Common myeloid progenitor, CD34-positive (primary cell): ENCODE results near the gene GRIK2.

Experiments used
- CTCF ChIA-PET: fragments of 350-600 bp; sonication (Branson Sonifier 250); formaldehyde crosslinking; loops from one replicate; lab custom pipeline; 2021; ENCODE audit warnings: antibody characterized with exemption; lab: Charles Lee
- POLR2A ChIA-PET: fragments of 350-600 bp; sonication (Branson Sonifier 250); formaldehyde crosslinking; loops from one replicate; lab custom pipeline; 2021; ENCODE audit warnings: antibody characterized with exemption; lab: Charles Lee
- DNase-seq, 3 donors: peaks; one replicate each; pipeline versions ENCODE4 v3.0.0 to v3.0.0-alpha.2; 2013
- H3K27ac ChIP-seq, 2 experiments: 1 replicate in 1 of 2; 2 replicates in 1 of 2; pipeline ENCODE4 v1.7.0; 2013; ENCODE audit warnings: inconsistent platforms in 2 of 2, low read length in 2 of 2, mild to moderate bottlenecking in 2 of 2, low read depth in 1 of 2, moderate library complexity in 1 of 2; ENCODE audit not compliant: severe bottlenecking in 2 of 2, insufficient read depth in 1 of 2, poor library complexity in 1 of 2
- H3K27me3 ChIP-seq, 5 experiments: replicated peaks in 2 of 5; 1 replicate in 3 of 5; 2 replicates in 2 of 5; pipeline versions ENCODE4 v1.6.1 to v1.7.0; 2013; ENCODE audit warnings: low read length in 4 of 5, mild to moderate bottlenecking in 2 of 5, moderate library complexity in 2 of 5, inconsistent platforms in 1 of 5; ENCODE audit not compliant: insufficient read depth in 5 of 5, control insufficient read depth in 4 of 5
- H3K36me3 ChIP-seq, 4 experiments: 1 replicate in 2 of 4; 2 replicates in 2 of 4; pipeline versions ENCODE4 v1.6.1 to v1.7.0; 2013; ENCODE audit warnings: low read length in 3 of 4, control low read depth in 1 of 4, mild to moderate bottlenecking in 1 of 4; ENCODE audit not compliant: control insufficient read depth in 4 of 4, insufficient read depth in 4 of 4
- H3K4me1 ChIP-seq, 4 experiments: 1 replicate in 3 of 4; 2 replicates in 1 of 4; pipeline versions ENCODE4 v1.6.1 to v1.7.1; 2013; ENCODE audit warnings: low read length in 3 of 4, mild to moderate bottlenecking in 3 of 4, control low read depth in 1 of 4, inconsistent platforms in 1 of 4, moderate library complexity in 1 of 4; ENCODE audit not compliant: control insufficient read depth in 4 of 4, insufficient read depth in 4 of 4; ENCODE audit errors: control extremely low read depth in 1 of 4
- H3K4me3 ChIP-seq, 7 experiments: 1 replicate in 4 of 7; 2 replicates in 3 of 7; pipeline versions ENCODE4 v1.5.1 to v1.7.0; 2013; ENCODE audit warnings: mild to moderate bottlenecking in 7 of 7, low read length in 6 of 7, moderate library complexity in 6 of 7, inconsistent platforms in 2 of 7, low read depth in 2 of 7, control low read depth in 1 of 7; ENCODE audit not compliant: insufficient read depth in 4 of 7, control insufficient read depth in 1 of 7; ENCODE audit errors: extremely low read depth in 1 of 7
- H3K9me3 ChIP-seq, 5 experiments: 1 replicate in 4 of 5; 2 replicates in 1 of 5; pipeline versions ENCODE4 v1.6.1 to v1.7.1; 2013; ENCODE audit warnings: low read length in 4 of 5, mild to moderate bottlenecking in 2 of 5, inconsistent platforms in 1 of 5, low read depth in 1 of 5, moderate library complexity in 1 of 5; ENCODE audit not compliant: control insufficient read depth in 4 of 5, insufficient read depth in 2 of 5; ENCODE audit errors: control extremely low read depth in 1 of 5
- WGBS: methylation state at CpG from one replicate; pipeline ENCODE4 v1.1.5; 2013; ENCODE audit not compliant: insufficient coverage; 5-methylcytosine and 5-hydroxymethylcytosine counted together

The GRIK2 gene

DNA sequence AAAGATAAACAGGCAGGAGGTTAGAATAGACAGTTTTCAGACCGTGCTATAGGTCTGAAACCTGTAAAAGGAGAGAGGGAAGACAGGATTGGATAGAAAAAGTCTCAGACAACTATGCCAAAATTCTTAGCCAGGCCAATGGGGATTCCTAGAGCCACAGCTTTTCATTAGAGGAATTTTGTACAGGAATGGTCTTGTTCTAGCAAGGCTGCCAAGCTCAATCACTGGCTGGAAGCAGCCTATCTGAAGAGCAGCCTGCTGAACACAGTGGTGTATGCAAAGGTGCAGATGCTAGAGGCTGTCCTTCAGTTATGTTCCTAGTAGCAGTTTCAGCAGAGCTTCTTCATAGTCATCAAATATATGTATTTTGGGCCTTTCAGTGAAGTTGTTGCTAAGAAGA, 313.1 kb downstream of the GRIK2 start:
- Histone ChIP-seq H3K36me3 (no peaks in the 10 kb centered on the region), H3K27me3 (no peaks in the 10 kb centered on the region), H3K4me3 (no peak overlapping the region), H3K9me3 (no peaks in the 10 kb centered on the region), H3K27ac (no peak overlapping the region), H3K4me1 (peaks cover 0 to under 1% (median 0%) of the 10 kb centered on the region in 4 experiments)
- POLR2A ChIA-PET, result no interaction called here
- CTCF ChIA-PET, result no interaction called here
- 100% methylated on average over 1 of the region's 1 CpG for WGBS
- DNase-seq, result no peak

DNA sequence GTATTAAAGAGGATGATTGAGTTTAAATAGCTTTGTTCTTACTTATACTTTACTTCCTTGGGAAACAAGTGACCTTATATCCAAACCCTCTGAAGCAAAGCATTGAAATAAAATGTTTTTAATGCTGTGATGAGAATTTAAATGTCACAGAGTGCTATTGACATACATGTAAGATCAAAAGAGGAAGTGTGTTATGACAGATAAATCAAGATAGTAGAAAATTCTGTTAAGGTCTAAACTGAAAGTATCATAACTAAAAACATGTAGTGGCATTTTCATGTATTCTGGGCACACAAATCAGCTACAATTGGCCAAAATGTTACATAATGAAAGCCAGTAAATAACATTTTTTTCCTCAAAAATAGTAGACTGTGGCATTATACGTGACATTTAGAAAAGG, 318.0 kb downstream of the GRIK2 start:
- H3K9me3 ChIP-seq, result no peaks in the 10 kb centered on the region
- POLR2A ChIA-PET, result no interaction called here

DNA sequence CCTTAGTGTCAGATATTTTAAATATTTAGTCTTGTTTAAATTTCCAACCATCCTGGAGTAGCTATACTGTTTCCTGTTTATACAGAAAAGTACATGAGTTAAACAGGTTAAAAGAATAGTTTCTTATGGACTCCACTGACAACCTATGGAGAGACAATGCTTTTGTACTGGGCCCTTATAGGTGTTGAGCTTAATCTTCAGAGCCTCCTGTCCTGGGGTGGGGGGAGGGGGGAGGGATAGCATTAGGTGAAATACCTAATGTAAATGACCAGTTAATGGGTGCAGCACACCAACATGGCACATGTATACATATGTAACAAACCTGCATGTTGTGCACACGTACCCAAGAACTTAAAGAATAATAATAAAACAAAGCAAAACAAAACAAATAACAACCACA, 322.9 kb downstream of the GRIK2 start:
- Histone ChIP-seq H3K36me3 (no peaks in the 10 kb centered on the region), H3K4me3 (no peak overlapping the region), H3K9me3 (no peaks in the 10 kb centered on the region), H3K27me3 (no peaks in the 10 kb centered on the region), H3K27ac (no peak overlapping the region), H3K4me1 (peaks cover 0 to 8% (median 0%) of the 10 kb centered on the region in 4 experiments)
- 100% methylated on average over 1 of the region's 1 CpG for WGBS
- DNase-seq, result no peak
- ChIA-PET CTCF (no interaction called here), POLR2A (no interaction called here)

More for the DNA sequence above, 318.0 kb downstream of the GRIK2 start:
- Histone ChIP-seq H3K4me3 (peak overlapping the region in 1 of 7 experiments; percentile 10), H3K27ac (peak overlapping the region; percentile 62 to 66), H3K36me3 (no peaks in the 10 kb centered on the region), H3K4me1 (peaks cover 0 to 8% (median 0%) of the 10 kb centered on the region in 4 experiments), H3K27me3 (no peaks in the 10 kb centered on the region)
- CTCF ChIA-PET, result no interaction called here
- DNase-seq, result peak; percentile 20 to 78 (median 50)
- WGBS, result no CpG with 5 or more reads among the region's 1 CpG

DNA sequence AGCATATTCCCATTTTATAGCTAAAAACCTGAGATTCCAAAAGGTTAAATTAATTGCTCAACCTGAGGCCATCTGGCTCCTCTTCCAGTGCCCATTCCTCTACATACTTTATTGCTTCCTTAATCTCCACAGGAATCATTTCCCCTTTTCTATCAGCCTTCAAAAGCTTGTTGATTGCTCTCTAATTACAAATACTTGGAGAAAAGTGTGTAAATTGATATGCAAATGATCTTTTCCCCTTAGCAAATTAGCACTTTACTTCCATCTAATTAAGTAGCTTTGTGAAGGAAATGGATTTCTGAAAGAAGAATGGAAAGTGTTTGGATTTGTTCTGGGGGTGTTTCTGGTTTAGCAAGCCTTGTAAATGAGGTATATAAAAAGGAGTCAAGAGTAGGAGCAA, 323.3 kb downstream of the GRIK2 start:
- ChIA-PET CTCF (no interaction called here), POLR2A (no interaction called here)
- H3K9me3 ChIP-seq, result no peaks in the 10 kb centered on the region
- no peak overlapping the region for H3K27ac ChIP-seq
- DNase-seq, result no peak
- H3K4me3 ChIP-seq, result no peak overlapping the region
- H3K36me3 ChIP-seq, result no peaks in the 10 kb centered on the region
- peaks cover 0 to 5% (median 0%) of the 10 kb centered on the region in 4 experiments for H3K4me1 ChIP-seq
- no peaks in the 10 kb centered on the region for H3K27me3 ChIP-seq

DNA sequence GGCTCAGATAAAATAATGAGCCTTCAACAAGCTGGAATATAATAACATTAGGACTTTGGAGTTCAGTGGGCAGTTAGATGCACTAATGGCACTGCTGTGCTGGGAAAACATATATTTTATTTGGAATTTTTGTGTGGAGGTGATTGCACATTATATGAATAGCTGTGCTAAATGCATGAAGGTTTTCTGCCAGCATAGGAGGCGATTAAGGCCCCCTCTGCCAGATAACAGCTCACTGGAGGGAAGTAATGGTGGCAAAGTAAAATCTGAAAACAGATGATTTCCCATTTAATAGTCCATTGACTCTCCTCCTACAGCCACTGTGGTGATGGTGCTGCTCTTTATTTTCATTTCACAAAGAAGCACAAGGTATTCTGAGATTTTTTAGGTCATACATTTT, 326.0 kb downstream of the GRIK2 start:
- Histone ChIP-seq H3K4me3 (no peak overlapping the region), H3K36me3 (no peaks in the 10 kb centered on the region), H3K9me3 (no peaks in the 10 kb centered on the region), H3K4me1 (no peaks in the 10 kb centered on the region), H3K27me3 (no peaks in the 10 kb centered on the region), H3K27ac (no peak overlapping the region)
- no peak for DNase-seq
- POLR2A ChIA-PET, result no interaction called here
- WGBS, result no CpG with 5 or more reads among the region's 1 CpG
- CTCF ChIA-PET, result no interaction called here

DNA sequence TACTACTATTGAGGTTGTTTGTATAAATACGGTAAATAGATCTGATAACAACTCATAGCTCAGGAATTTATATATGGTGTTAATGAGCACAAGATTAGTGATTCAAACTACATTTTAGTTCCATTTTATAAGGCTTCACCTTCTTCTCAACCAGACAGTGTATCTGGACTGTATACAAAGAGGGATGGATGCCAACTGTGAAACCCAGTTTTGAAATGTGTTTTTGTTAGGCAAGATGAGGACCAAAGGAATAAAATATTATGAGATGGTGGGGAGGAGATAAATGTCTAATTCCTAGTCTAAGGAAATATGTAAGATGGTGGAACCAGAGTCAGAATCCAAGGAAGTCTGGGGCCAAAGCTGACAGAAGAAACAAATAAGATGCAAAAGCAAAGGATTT, 329.0 kb downstream of the GRIK2 start:
- H3K9me3 ChIP-seq, result no peaks in the 10 kb centered on the region
- ChIA-PET CTCF (no interaction called here), POLR2A (no interaction called here)
- H3K36me3 ChIP-seq, result no peaks in the 10 kb centered on the region
- no CpG with 5 or more reads among the region's 1 CpG for WGBS
- no peak overlapping the region for H3K27ac ChIP-seq
- H3K4me1 ChIP-seq, result no peaks in the 10 kb centered on the region
- no peak for DNase-seq
- H3K4me3 ChIP-seq, result no peak overlapping the region
- H3K27me3 ChIP-seq, result no peaks in the 10 kb centered on the region

DNA sequence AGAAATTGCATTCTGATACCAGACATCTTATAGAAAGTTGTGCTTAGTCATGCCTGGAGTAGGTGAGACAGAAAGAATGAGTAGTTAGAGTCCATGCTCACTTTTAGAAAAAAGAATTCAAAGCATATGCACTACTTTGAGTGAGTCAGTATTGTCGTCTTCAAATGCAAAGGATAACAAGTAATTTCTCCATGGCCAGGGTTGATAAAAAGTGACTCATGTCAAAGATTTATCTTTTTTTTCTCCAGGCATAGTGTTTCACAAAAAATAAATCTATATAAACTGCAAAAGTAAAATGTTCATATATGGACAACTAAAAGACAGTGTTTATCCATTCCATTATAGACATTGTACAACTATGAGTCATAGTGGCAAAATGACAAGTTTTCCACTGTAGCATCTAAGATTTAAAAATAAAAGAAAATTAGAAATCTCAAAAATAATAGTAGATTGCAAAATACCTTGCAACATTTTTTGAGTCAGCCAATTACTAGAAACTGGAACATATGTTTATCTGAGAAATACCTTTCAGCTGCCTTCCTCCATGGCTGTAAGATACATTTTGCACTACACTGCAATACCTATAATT, 329.6 kb downstream of the GRIK2 start:
- H3K27ac ChIP-seq, result no peak overlapping the region
- ChIA-PET CTCF (no interaction called here), POLR2A (no interaction called here)
- no peaks in the 10 kb centered on the region for H3K9me3 ChIP-seq
- no peaks in the 10 kb centered on the region for H3K36me3 ChIP-seq
- no CpG with 5 or more reads among the region's 1 CpG for WGBS
- no peaks in the 10 kb centered on the region for H3K4me1 ChIP-seq
- H3K27me3 ChIP-seq, result no peaks in the 10 kb centered on the region
- H3K4me3 ChIP-seq, result no peak overlapping the region
- DNase-seq, result no peak
